Inferior parietal cortex (tissue), 1 donor: ENCODE data around the gene PDE4DIP.
"Not testable (repeated sequence)": the region's sequence is repeated elsewhere in the genome, so short reads cannot be mapped to it uniquely, and the experiment has no call there.

Experiments used
- DNase-seq: peaks from one replicate; pipeline ENCODE4 v3.0.0-alpha.2; 2016; ENCODE audit errors: extremely low spot score

PDE4DIP gene

DNA sequence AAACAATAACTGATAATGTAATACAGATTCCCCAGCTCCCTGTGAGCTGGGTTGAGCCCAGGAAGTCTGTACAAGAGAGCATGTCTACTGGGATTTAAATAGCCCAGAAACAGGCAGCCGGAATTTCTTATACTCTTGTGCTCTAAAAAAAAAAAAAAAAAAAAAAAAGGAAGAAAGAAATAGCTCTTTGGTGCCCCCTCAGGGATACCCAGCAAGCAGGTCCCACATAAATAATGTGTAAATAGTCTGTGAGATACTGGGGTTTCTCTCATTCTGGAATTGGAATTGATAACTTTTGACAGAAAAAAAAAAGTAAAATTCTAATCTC is 25.4 kb downstream of the PDE4DIP start:
- not testable (repeated sequence) for DNase-seq

DNA sequence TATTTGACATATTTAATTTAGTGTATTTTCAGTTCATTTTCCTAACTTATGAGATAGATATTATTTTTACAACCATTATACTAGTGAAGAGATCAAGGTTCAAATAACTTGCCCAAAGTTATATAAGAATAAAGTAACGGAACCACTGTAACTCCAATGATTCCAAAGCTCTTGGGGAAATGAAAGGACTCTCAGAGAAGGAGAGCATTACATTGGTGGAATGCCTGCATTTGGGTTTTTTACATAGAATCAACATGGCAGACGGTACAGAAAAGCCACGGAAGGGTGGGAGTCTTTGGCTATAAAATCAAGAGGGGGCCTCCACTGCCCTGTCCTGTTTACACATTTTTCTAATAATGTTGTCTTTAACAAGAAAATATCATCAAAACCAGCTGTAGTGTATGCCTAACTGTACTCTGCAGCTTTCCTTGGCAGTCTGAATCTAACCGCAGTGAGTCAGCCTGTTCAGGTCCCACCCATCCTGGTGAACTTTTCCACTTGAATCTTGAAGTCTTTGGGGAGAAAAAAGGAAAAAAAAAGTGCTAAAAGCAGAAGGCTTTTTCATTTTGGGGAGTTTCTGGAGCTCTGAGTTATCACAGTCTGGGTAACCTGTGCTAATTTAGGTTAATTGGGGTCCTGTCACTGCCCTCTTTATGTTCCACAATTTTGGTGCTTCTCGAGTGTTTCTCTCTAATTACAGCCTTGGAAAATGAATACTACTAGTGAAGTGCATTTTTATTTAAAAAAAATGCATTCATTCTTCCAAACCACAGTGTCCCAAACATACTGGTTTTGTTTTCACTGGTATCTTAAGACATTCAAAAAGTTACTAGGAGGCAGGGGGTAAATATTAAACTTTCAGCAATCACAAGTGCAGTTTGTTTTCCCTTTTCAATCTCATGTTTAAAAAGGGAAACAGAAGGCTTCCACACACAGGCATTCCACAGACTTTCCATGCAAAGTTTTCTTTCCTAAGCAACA is 30.5 kb downstream of the PDE4DIP start:
- not testable (repeated sequence) for DNase-seq

DNA sequence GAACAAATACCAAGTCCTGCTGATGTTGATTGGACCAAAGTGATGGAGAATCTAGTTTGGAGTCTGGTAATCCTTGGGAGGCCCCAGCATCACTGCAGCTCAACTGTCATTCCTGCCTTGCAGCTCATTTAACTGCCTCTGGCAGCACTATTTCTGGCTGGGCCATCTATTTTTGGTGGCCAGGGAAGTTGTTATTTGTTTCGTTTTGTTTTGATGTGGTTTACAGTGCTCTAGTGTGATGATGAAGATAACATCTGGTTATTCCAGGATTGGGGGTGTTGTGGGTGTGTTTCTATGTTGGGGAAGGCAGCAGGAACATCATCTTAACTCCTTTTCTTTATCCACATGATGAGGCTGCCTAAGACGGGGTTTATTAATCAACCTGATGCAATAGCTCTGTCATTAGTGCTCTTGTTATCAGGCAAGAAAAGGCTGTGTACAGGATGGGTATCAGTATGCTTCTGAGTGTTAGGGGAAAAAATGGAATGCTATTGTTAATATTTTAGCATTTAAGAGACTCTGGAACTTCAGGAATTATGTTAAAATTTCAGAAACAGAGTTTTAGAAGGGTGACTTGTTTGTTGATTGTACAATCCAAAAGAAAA is 35.7 kb downstream of the PDE4DIP start:
- DNase-seq, result not testable (repeated sequence)

DNA sequence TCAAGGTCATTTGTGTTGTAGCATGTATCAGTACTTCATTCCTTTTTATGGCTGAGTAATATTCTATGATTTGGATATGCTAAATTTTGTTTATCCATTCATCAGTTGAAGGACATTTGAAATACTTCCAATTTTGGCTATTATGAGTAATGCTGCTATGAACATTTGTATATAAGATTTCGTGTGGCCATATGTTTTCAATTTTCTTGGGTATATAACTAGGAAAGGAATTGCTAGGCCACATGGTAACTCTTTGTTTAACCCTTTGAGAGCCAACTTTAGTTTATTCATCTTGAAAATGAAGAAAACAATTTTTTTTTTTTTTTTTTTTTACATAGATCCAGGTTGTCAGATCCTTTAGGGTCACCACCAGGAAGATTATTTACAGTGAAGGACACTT is 37.0 kb downstream of the PDE4DIP start:
- not testable (repeated sequence) for DNase-seq

DNA sequence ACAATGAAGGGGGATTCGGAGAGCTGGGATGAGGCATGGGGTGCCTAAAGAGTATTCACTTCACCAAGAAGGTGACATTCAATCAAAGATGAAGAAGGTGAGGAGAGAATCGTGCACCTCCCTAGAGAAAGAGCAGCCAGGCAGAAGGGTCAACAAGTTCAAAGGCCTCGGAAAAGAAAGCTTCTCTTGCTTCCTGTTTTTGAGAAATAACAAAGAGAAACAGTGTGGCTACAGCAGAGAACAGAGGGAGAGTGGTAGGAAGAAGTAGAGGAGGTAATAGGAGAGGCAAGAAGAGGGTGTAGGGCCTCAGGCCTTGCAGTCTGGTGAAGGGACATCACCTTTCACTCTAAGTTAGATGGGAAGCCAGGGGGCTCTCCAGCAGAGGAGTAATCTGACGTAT is 41.0 kb downstream of the PDE4DIP start:
- DNase-seq, result not testable (repeated sequence)

DNA sequence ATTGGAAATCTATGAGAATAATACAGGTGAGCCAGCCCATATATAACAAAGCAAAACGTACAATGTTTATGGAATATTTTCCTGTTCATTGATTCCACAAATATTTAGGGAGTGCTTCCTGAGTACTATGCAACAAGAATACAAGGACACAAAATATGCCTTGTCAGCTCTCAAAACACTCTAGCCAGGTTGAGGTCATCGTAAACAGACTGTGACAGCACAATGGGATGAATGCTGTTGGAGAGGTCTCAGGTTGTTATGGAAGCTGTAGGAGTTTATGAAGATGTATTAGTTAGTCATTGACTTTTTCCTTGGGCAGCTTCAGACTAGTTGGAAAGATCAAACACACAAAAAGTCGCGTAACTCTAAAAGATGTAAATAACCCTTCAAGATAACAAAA is 42.1 kb downstream of the PDE4DIP start:
- not testable (repeated sequence) for DNase-seq

DNA sequence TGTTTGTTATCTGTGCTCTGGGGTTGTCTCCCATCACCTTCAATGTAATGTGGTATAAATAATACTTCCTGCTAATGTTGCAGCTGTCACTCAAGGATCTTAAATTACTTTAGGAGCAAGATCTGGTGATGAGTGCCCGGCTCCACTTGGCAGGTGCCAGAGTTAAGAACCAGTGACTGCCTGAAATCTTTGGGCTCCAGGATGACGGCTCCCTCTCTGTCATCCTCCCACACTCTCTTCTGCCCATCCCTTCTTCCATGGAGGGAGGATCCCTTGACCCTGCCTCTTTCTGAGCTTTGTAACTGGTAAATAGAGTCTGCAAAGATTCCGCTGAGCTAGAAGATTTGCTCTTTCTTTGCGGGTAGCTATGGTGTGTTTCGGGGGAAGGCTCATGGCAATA is 44.4 kb downstream of the PDE4DIP start:
- DNase-seq, result not testable (repeated sequence)

DNA sequence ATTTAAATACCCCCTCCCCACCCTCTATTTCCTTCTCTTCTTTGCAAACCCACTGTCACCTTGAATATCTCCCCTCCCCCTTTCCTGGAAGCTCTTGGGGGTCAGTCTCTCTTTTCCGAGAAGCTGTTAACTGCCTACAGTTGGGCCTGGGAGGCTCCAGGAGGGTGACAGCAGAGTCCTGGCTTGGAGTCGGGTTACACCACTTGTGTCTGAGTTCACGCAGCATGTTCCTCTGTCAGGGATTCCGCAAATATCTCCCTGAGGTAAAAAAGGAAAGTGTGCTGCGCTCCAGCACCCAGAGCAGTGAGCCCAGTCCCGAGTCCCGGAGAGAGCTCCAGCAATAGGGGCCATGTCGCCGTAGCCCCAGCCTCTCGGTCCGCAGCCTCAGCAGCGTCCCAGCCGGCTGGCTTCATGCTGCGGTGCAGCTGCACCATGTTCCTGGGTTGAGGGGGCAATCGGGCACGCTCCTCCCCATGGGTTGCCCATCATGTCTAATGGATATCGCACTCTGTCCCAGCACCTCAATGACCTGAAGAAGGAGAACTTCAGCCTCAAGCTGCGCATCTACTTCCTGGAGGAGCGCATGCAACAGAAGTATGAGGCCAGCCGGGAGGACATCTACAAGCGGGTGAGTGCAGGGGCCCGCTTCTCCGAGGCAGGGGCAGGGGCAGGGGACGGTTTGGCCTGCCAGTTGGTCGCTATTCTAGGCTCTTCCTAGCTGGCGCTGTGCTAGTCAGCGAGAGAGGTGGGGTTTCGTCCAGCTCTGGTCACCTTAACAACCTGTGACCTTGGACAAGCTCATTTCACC is 45.2 kb downstream of the PDE4DIP start:
- not testable (repeated sequence) for DNase-seq

DNA sequence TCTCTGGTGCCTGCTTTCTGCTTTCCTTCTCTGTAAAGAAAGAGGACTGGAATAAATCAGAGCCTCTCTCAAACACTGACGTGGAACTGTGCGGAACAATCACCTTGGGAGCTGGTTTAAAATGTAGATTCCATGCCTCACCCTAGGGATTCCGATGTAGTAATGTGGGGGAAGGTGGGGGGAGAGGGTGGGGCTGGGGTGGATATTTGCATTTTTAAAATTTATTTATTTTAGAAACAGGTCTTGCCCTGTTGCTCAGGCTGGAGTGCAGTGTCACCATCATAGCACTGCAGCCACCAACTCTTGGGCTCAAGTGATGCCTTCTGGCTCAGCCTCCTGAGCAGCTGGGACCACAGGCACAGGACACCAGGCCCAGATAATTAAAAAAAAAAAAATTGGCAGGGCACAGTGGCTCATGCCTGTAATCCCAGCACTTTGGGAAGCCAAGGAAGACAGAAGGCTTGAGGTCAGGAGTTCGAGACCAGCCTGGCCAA is 45.9 kb downstream of the PDE4DIP start:
- not testable (repeated sequence) for DNase-seq

DNA sequence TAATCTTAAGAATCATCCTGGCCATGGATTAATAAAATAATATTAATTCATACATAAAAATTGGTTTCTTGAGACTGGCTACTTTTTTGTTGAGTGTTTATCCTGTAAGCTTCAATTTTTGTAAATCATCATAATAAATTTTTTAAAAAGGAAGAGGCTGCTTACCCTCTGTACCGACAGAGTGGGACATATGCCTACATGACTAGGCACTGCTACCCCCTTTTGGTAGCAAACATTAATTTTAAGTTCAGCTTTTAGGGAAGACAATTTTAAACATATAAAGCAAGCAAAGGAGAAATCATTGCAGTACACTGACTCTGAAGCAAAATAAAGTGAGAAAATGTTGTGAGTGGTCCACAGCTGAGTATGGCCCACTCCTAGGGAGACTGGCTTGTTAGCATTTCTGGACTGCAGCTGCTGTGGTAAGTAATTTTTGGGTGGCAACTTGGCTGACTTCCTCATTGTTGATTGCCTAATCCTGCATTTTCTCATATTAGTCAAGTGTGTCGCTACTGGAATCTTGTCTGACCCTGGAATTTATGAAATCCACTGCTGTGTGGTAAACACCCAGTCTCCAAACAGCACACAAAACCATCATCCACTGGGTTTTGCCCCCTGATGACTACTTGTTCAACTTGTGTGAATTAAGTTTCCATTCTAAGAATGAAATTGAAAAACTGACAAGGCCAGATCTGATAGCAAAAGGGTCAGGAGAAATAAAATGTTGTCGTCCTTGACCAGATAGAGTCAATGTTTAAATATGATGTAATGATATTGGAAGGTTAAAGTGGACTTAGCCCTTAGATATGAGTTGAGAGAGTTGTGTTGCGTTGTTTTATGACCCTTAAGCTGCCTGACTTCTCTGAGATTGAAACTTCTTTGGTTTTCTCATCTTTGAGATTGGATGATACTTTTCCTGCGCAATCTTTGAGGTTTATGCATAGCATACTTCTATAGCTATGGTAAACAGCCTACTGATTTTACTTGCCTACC is 50.4 kb downstream of the PDE4DIP start:
- not testable (repeated sequence) for DNase-seq

DNA sequence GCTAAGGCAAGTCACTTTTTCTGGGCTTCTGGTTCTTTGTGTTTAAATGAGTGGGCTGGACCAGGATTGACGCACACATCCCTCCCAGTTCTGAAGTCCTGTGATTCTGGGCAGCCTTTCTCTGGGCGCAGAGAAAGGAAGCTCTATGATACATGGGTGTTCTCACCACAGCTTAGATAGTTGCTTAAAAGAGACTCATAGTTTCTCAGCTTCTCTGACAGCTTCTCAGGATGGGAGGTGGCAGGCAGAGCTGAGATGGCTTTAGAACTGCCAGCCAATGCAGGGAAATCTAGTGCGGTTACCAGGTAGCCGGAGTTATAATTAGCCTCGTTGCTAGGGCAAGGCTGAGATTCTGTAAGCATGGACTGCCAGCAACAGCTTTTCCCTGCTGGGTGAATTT is 55.8 kb downstream of the PDE4DIP start:
- DNase-seq, result not testable (repeated sequence)

DNA sequence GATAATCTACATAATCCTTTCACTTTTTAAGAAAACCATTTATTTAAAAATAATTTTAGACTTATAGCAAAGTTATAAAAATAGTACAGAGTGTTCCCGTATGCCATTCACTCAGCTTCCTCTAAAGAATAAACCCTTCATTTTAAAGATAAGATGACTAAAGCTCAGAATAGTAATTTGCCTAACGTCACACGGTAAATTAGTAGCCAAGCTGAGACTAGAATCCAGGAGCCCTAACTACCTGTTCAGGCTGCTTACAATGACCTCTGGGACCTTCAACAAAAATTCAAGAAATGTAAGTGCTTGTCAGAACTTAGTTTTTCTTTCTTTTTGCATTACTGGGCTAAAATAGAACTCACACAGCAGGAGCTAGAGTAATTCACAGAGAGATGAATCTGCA is 56.5 kb downstream of the PDE4DIP start:
- DNase-seq, result not testable (repeated sequence)

DNA sequence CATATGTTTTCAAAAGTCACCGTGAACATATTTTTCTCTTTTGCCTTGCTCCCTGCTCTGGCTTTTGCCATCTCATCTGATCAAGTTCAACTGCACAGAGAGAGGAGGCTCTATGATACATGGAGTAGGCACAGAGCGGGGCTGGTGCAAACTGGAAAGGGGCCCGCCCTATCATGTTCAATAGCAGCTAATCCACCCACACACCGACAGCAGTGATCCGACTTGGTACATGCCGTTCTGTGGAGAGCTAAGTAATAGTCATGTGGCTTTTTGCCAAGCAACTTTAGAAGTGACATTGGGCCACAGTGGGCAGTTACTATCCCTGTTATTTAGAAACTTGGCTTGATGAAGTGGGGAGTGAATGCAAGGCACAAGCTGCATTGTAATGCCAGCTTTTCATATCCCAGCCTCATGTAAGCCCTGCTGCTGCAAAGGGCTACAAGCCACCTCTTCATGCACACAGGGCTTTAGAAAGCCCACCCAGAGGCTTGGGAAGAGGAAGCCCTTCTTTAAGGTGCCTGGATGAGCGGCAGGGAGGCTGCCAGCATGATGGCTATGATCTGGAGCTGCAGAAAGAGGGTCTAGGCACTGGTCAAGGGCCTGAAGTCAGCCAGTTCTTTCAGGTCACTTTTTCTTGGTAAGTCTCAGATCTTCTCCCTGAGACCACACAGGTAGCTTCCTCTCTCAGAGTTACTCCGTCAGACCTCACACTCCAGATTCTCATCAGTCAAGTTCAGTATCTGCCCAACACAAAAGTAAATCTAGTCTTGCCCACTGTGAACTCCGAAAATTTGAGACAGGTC is 57.1 kb downstream of the PDE4DIP start:
- DNase-seq, result not testable (repeated sequence)

DNA sequence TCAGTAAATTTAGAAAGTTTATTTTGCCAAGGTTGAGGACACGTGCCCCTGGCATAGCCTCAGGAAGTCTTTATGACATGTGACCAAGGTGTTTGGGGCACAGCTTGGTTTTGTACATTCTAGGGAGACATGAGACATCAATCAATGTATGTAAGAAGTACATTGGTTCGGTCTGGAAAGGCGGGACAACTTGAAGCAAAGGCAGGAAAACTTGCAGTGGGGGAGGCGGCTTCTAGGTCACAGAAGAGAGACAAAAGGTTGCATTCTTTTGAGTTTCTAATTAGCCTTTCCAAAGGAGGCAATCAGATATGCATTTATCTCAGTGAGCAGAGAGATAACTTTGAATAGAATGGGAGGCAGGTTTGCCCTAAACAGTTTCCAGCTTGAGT is 57.7 kb downstream of the PDE4DIP start:
- not testable (repeated sequence) for DNase-seq

DNA sequence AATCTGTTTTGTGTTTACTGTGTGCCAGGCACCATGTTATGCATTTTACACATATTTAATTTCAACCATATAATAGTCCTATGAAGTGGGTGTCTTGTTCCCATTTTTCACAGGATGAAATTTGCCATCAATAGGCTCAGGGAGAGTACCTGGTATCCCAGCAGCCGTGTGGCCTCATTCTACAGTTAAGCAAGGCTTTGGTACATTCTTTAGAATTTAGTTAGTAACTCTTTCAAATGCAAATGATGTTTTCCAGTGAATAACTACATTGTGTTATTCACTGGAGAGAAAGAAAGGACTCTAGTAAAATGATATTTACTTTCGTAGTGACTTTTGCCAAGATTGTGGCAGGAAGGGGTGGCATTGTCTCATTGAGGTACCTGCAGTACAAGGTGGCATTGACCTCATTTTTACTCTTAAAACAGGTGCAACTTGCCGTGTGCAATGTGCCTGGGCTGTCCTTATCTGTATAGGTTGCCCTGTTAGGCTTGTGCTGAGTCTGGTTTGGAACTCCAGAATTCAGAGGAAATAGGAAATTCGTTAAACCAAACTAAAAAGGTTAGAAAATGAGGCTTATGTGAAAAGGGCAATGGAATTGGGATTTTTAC is 65.1 kb downstream of the PDE4DIP start:
- not testable (repeated sequence) for DNase-seq

DNA sequence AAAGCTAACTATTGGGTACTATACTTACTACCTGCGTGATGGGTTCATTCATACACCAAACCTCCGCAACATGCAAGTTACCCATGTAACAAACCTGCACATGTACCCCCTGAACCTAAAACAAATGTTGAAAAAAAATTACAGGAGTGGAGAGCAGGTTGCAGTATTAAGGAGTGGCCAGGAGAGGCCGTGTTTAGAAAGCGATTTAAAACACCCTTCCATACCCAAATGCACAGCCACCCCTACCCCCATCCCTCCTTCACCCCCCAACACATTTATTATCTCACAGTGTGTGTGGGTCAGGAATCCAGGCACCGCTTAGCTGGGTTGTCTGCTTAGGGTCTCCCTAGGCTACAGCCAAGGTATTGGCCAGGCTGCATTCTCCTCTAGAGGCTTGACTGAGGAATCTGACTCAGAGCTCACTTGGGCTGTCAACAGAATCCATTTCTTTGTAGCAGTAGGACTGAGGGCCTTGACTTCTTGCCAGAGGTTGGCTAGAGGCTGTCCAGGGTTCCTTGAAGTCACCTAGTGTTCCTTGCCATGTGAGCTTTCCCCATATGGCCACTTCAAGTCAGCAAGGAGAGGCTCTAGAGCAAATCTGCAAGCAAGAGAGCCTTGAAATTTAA is 67.2 kb downstream of the PDE4DIP start:
- not testable (repeated sequence) for DNase-seq

DNA sequence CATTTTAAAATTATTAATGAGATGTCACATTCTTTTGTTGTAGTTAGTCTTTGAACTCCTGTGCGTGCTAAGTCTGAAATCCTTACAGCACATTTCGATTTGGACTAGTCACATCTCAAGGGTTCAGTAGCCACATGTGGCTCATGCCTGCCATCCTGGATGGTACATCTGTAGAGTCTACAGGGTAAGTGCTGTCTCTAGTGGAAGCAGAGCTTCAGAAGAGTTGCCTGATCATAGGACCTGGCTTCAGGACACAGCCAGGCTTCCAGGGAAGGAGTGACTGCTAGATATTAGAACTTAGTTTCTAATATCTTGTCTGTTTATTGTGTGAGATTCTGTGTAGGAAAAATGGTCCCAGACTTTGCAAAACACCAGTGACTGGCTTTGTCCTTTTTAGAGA is 72.0 kb downstream of the PDE4DIP start:
- not testable (repeated sequence) for DNase-seq

DNA sequence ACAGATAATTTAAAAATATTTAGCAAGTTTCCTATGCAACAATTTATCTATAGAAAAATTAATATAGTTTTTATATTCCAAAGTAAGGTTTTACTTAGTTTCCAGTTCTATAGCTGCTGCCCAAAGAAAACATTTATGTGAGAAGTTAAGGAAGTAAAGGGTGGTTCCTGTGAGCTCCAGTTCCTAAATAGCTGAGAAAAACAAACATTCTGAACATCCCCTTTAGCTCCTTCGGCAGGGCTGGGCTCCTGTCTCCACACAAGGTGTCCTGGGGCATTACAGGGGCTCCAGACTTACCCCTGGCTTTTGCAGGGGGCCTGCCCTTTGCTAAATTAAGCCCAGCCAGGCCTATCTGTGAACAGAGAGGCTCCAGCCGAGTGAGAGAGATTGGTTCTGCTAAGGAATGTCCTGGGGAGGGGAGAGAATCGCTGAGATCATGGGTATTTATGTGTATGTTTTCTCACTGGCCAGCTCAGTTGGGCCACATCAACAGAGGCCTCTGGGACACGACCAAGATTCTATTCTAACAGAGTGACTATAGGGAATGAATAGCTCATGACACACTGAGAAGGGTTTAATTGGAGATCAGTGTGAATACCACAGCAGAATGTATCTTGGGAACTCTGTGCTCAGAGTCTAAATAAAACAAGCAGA is 72.6 kb downstream of the PDE4DIP start:
- not testable (repeated sequence) for DNase-seq
